Stimulated activated CD4-positive, alpha-beta T cell treated with anti-CD3 and anti-CD28 coated beads, Interleukin-1b, Interleukin-23, amount 100 ng/mL, for 1 hour (primary cell): ENCODE results near the gene NEDD8.
A peak's percentile ranks its signal among the peaks of the same experiment; 100 is the strongest.
"Not testable (repeated sequence)": the region's sequence is repeated elsewhere in the genome, so short reads cannot be mapped to it uniquely, and the experiment has no call there.

Experiments used
- DNase-seq, 2 donors: peaks; one replicate each; pipeline ENCODE4 v3.0.0-alpha.2; 2020; ENCODE audit warnings: low read depth in 2 of 2

Gene NEDD8

GRCh38 chr14:24222987-24223386, 9.2 kb downstream of the NEDD8 start:
- DNase-seq, result not testable (repeated sequence)

- no peak for DNase-seq
These were observed 12.6 kb downstream of the NEDD8 start for GRCh38 chr14:24219521-24219920.

DNA sequence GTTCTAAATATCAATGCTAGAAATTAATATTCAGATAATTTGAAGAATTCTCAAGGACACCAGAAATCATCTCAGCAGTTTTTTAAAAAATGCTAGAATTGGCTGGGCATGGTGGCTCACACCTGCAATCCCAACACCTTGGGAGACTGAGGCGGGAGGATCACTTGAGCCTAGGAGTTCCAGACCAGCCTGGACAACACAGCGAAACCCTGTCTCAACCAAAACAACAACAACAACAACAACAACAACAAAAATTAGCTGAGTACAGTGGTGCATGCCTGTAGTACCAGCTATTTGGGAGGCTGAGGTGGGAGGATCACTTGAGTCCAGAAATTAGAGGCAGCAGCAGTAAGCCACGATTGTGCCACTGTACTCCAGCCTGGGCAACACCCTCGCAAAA, 13.1 kb downstream of the NEDD8 start:
- no peak for DNase-seq

DNA sequence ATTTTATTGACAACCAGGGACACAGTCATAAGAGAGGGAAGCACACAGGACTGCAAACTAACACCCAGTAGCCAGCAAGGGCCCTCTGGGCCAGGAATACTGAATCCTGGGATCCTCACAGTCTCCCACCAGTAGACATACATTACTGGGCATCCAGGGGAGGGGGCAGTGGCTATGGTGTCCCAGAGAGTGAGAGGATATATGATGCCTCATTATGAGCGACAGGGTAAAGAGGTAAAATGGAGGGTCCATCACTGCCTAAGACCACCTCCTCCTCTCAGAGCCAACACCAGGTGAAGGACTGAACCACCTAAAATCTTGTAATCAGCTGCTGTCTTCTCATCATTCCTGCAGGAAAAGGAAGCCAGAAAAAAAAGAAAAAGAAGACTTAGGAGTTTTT, 15.3 kb downstream of the NEDD8 start:
- DNase-seq, result not testable (repeated sequence)

- no peak for DNase-seq
These were observed 15.8 kb downstream of the NEDD8 start for GRCh38 chr14:24216345-24216699.

GRCh38 chr14:24215495-24216344, 16.4 kb downstream of the NEDD8 start, which contains the start of gene MDP1:
Gene MDP1 (minus strand): TSS chr14:24216066. CDS start chr14:24215955, 111 bp downstream.
- DNase-seq, result peak; percentile 57 to 59

DNA sequence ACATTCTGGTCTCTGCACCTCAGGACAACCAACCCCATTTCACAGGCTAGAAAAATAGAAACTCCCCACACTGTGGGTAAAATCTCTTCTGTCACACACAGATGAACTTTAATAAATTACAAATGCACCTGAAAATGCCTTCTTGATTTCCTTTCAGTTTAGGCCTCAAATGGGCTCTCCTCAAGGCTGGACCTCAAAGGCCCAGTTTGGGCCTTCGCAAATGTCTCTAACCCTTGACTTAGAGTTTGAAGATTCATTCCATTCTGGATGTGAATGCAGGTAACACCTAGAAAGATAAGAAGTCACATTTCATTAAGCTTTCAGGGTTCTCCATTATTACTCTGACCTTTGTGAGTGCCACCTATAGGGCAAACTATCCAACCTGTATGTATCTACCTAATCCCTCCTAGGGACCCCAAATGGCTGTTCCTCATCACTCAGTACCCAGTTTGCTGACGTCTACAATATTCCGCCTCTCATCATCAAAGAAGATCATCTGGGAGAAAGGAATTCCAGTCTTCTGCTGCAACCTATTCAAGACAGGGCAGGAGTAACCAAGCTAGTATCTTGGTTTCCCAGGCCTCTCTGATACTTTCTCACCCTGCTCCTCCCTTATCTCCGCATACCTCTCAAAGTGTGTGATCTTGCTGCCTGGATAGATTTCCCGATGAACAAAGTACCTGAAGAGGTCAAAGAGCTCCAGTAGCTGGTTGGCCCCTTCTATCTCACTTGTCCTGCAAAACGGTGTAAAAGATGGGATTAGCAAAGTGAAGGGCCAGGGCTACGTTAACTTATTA, 18.1 kb downstream of the NEDD8 start:
- no peak for DNase-seq

GRCh38 chr14:24212924-24213865, 19.0 kb downstream of the NEDD8 start, which contains the start of gene CHMP4A:
Gene CHMP4A (minus strand): TSS chr14:24213488. CDS start chr14:24213439, 49 bp downstream.
- DNase-seq, result peak; percentile 79 to 87

DNA sequence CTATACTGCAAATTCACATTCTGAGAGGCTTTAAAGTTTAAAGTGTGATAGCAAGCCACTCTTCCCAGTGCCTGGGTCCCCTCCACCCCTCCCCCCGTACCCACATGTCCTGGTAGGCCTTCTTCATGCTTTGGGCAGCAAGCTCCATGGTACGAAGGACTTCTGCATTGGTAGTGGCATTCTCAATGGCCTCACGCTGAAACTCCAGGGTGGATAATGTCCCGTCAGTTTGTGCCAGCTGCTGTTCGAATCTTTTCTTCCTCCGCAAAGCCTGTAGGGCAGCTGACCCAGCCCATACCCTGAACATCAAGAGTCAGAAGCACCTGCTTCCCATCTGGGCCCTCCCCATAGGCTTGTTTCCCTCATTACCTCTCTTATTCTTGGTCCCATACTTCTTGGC, 20.9 kb downstream of the NEDD8 start:
- DNase-seq, result no peak

GRCh38 chr14:24207625-24208024, 24.5 kb downstream of the NEDD8 start:
- no peak for DNase-seq

DNA sequence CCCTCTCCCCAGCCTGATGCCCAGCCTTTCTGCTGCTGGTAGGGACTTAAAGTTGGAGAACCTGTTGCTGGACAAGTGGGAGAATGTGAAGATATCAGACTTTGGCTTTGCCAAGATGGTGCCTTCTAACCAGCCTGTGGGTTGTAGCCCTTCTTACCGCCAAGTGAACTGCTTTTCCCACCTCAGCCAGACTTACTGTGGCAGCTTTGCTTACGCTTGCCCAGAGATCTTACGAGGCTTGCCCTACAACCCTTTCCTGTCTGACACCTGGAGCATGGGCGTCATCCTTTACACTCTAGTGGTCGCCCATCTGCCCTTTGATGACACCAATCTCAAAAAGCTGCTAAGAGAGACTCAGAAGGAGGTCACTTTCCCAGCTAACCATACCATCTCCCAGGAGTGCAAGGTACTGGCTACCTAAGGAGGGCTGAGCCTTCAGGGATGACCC, 25.0 kb downstream of the NEDD8 start:
- no peak for DNase-seq

DNA sequence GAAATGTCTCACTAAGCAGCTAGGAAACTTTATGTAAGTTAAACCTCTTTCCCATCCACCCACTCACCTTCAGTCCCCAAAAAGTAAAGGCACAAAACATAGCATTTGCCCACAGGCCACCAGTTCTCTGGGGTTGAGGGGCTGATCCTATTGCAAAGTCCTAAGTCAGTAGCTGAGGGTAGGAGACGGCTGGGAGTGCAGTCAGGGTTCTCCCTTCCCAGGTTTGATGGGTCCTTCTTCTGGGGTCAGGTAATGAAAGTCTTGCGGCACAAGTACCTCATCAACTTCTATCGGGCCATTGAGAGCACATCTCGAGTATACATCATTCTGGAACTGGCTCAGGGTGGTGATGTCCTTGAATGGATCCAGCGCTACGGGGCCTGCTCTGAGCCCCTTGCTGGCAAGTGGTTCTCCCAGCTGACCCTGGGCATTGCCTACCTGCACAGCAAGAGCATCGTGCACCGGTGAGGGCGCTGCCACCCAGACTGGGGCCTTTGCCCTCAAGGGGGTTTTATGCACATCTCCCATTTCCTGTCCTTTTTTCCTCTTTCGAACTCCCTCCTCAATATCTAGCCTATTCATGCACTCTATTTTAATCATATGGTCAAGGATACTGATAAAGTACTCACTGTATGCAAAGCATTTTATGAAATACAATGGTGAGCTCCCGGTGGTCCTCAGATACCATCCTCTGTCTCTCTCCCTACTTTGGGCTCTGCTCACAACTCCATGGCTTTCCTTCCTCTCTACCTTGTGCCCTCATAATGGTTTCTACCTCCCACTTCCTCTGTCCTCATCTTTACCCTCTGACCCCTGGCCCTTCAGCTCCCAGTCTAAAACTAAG, 25.7 kb downstream of the NEDD8 start:
- no peak for DNase-seq

DNA sequence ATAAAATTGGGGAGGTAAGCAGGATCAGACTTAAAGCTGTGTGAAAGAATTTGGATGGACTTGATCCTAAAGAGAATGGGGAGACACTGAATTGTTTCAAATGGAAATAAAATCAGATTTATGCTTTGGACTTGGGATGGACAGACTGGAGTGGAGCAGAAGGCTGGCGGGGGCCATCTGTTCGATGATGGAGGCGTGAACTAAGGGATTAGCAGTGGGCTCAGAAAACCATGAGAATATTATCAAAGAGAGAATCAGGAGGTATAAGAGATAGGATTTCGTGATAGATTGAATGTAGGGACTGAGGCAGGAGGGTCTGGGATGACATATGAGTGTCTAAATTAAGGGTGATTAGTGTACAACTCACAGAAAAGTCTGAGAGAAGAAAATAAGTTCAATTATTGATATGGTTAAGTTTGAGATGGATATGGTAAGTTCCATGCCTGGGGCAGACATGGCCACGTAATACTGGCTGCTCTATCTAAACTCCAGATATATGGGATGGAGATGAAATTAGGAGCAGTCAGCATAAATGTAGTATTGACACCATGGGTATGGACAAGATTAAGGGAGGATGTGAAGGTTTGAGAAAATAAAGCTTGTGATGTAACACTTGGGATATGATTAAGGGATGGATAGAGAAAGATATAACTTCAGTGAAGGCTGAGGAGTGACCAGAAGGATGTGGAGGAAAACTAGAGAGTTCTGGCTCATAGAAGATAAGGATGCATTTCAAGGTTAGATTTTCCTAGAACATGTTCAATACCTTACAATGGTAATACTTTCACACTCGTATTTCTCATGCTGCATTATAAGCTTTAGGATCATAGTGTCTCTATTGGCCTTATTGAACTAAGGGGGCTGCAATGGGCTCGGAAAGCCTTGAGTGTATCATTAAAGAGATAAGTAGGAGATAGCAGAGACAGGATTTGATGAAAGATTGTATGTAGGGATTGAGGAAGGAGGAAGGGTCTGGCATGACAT, 27.7 kb downstream of the NEDD8 start:
- DNase-seq, result no peak

DNA sequence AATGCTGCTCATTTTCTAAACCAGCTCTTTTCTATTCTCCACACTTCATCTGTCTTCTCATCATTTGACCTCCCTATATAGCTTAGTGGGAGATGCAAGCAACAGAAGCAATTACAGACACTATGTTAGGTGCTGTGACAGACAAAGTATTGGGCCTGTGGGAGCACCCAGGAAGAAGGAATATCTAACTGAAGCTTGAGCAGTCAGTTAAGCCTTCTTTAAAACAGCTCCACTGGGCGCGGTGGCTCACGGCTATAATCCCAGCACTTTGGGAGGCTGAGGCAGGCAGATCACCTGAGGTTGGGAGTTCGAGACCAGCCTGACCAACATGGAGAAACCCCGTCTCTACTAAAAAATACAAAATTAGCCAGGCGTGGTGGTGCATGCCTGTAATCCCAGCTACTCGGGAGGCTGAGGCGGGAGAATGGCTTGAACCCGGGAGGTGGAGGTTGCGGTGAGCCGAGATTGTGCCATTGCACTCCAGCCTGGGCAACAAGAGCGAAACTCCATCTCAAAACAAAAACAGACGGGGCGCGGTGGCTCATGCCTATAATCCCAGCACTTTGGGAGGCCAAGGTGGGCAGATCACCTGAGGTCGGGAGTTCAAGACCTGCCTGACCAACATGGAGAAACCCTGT, 28.8 kb downstream of the NEDD8 start:
- DNase-seq, result not testable (repeated sequence)

- not testable (repeated sequence) for DNase-seq
These were observed 29.6 kb downstream of the NEDD8 start for GRCh38 chr14:24202538-24202937.

DNA sequence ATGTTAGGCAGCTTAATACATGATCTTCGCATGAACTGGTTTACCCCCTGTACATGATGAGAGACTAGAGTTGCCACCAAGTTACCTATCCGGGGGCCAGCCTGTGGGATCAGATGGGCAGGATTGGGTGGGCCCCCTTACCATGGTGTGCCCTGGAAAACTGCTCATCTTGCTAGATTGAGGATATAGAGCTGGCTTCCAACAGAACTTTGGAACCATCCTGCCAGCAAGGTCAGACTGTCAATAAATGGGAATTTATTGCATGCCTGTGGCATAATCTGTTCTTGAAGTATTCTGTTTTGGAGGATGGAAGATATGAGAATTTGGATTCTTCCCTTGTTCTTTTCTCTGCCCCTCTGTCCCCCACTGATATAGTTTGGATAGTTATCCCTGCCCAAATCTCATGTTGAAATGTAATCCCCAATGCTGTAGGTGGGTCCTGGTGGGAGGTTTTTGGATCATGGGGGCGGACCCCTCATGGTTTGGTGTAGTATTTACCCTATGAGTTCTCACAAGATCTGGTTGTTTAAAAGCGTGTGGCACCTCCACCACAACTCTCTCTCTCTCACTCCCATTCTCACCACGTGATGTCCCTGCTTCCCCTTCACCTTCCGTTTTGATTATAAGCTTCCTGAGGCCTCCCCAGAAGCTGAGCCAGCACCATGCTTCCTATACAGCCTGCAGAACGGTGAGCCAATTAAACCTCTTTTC, 33.2 kb downstream of the NEDD8 start:
- no peak for DNase-seq

DNA sequence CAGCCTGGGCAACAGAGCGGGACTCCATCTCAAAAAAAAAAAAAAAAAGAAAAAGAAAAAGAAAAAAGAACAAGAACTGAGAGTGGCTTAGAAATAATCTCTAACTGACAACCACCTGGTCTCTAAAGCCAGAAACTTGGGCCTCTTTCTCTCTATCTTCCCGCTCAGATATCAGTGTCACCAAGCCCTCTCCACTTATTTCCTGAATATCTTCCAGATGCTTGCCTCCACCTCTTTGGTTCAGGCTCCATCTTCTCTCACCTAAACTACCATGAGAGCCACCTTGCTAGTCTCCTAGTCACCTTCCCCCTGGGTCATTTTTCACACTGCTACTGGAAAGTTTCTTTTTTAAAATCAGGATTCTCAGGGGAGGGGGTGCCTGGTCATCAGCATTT, 35.1 kb downstream of the NEDD8 start:
- no peak for DNase-seq
